GM18951 (cell line): ENCODE data around the gene LEKR1.
A peak's percentile ranks its signal among the peaks of the same experiment; 100 is the strongest.

ENCODE experiments used
- POLR2A ChIP-seq: IDR thresholded peaks from 4 replicates; pipeline ENCODE4 v1.6.1; 2011; ENCODE audit warnings: mild to moderate bottlenecking; ENCODE audit not compliant: insufficient read length, insufficient read depth; ENCODE audit errors: extremely low read depth
- in situ Hi-C: fragments of 300-500 bp; cut with MboI; formaldehyde crosslinking; loops from one replicate; pipeline ENCODE4 v1.12.0; 2022; ENCODE audit warnings: low sequenced_read_pairs, mixed read lengths, inconsistent platforms; ENCODE audit not compliant: unreplicated experiment

LEKR1 gene

GRCh38 chr3:156826144-156826895 lies at the start of gene LEKR1:
LEKR1 (plus strand) TSS chr3:156826353; CDS start chr3:156829330, 2,977 bp downstream.
- peak; percentile 79 for TF ChIP-seq POLR2A
- in situ Hi-C loops, result loop anchor here (10.0 kb wide), 1 partner anchor 248 kb away; no protein-coding TSS in a partner anchor

GRCh38 chr3:156776871-156777270 lies 49.3 kb upstream of the LEKR1 start:
- in situ Hi-C loops, result no loop called here
- TF ChIP-seq POLR2A, result no peak

DNA sequence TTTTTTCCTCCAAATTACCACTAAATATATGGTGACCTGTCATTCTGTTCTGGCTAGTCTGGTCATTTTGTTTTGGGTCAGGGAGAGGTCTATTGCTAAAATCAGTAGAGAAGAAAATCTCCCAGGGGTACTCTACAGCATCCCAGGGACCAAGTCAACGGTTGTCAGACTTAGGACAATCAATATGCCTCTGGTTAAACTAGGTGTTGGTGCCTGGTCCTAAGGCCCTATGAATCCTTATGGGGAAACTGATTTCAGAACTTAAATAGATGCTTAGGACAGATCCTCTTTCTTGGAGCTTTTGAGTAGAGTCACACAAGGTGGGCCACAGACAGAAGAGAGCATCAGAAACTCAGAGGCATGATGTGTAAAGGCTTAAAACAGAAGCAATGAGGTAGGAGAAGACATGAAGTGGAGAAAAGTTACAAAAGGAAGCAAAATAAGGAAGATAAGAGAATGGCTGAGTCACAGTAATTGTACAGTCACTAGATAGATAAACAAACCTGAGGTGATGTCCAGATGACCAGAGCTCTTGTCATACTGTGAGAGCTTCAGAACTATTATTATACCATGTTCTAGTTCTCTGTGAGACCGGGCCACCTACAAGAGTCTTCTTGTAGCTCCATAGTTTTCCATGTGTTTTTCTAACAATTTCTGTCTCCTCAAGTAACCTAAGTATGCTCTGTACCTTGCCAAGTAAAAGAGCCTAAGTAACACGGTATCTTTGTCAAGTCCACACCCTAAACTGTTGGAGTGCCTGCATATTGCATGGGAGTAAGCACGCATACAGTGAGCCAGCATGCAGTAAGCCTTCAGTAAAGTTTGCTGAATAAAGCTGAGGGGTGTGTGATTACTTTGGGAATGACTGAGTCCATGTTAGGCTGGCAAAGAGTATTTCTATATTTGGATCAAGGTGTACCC lies 44.6 kb upstream of the LEKR1 start:
- in situ Hi-C loops, result no loop called here
- TF ChIP-seq POLR2A, result no peak

DNA sequence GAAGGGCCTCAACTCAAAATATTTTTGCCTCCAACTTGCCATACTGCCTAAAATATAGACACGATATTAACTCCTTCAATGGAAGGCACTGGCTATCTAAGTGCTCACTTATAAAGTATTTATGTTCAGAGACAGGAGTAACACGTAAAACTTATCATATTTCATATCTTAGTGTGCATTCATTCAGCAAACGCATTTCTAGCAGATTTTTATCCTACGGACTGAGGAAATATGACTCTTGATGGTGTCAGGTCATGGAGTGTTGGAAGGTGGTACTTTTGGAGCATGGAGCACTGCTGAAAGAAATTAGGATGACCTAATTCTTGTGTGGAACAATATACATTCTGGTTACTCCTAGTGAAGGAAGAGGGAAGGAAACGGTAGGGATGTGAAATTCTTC lies 43.8 kb upstream of the LEKR1 start:
- TF ChIP-seq POLR2A, result no peak
- in situ Hi-C loops, result no loop called here

- in situ Hi-C loops, result no loop called here
- no peak for TF ChIP-seq POLR2A
These were observed 43.2 kb upstream of the LEKR1 start for GRCh38 chr3:156782921-156783320.

DNA sequence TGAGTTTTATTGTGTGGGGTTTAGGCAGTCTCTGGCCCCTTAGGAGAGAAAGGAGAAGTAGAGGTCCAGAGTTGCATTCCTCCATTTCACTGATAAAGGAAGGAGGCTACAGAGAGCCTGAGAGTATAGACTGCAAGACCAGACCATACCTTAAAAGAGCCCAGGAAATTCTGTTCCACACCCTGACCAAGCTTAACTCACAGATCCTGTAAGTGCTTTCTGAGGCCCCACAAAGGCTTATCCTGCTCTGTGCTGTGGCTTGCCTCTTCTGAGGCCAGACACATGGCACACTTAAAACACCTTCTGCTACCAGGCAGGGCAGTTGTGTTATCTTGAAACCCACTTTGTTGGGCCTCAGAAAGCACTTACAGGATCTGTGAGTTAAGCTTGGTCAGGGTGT lies 39.2 kb upstream of the LEKR1 start:
- in situ Hi-C loops, result no loop called here

DNA sequence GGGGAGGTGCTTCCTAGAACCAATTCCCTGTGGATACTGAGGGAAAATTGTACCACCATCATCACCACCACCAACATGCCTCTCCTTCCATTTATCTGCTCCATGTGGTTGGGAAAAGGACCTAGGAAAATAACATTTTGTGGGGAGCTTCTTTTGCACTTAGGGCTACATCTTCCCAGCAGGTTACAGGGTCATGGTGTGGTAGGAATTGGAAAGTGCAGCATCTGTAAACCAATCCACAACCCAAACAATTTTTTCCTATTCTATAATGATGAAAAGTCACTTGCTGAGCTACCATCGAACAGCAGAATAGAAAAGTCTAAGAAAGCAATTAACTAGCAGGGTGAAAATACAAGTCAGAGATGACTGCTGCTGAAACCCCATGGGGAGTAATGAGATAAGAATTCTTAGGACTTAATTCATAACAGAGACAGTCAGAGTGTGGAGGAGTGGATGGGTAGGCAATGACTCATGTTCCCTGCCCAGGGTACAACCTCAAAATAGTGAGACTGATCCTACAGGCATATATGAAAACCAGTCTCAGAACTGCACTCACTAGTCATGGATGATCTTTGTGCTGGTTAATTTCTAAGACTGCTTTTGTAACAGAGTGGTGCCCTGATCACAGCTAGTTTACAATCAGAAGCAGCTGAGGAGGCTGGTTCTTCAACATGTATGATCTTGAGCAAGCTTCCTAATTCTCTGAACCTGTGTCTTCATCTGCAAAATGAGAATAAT lies 38.1 kb upstream of the LEKR1 start:
- TF ChIP-seq POLR2A, result no peak
- in situ Hi-C loops, result no loop called here

More for the DNA sequence above, 39.2 kb upstream of the LEKR1 start:
- no peak for TF ChIP-seq POLR2A

DNA sequence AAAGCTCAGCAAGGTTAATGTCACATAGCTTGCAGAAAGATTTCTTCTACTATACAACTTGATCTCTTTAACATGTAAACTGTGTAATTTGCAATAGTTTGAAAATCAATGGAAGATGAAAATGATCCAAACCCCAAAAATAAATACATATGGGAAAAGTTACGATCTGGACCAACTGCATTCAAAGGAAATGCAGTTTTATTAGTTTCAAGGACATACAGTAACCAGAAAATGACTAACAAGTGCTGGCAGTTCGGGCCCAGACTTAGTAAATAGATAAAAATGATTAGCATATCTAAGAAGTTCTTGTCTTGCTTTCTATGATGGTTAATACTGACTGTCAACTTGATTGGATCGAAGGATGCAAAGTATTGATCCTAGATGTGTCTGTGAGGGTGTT lies 37.3 kb upstream of the LEKR1 start:
- in situ Hi-C loops, result no loop called here
- no peak for TF ChIP-seq POLR2A

- in situ Hi-C loops, result no loop called here
- no peak for TF ChIP-seq POLR2A
These were observed 36.0 kb upstream of the LEKR1 start for GRCh38 chr3:156790156-156790555.

GRCh38 chr3:156792114-156792513 lies 34.0 kb upstream of the LEKR1 start:
- TF ChIP-seq POLR2A, result no peak
- in situ Hi-C loops, result no loop called here

DNA sequence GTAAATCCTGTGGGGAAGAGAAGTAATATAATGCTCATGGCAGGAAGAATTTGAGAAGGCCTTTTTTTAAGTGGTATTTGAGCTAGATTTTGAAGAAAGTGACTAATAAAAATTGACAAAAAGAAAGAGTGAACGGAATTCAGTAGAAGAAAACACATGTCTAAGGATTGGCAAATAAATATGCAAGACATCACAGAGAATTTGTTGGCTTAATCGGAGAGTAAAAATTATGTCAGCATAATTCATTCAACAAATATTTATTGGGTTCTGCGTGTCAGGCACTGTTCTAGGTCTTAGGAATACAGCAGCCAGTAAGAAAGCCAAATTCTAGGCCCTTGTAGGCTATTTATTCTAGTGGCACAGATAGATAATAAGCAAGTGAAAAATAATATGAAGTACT lies 33.6 kb upstream of the LEKR1 start:
- in situ Hi-C loops, result no loop called here

GRCh38 chr3:156792945-156793344 lies 33.2 kb upstream of the LEKR1 start:
- in situ Hi-C loops, result no loop called here
- TF ChIP-seq POLR2A, result no peak

More for the DNA sequence above, 33.6 kb upstream of the LEKR1 start:
- no peak for TF ChIP-seq POLR2A

GRCh38 chr3:156793400-156793799 lies 32.8 kb upstream of the LEKR1 start:
- in situ Hi-C loops, result no loop called here
- no peak for TF ChIP-seq POLR2A
